Effector memory CD4-positive, alpha-beta T cell (primary cell): ENCODE data around the gene GMPPA.
A peak's percentile ranks its signal among the peaks of the same experiment; 100 is the strongest.

Experiments
- DNase-seq, 3 donors: peaks; one replicate each; pipeline ENCODE4 v3.0.0-alpha.2; 2020
- H3K27ac ChIP-seq: 2 replicates; pipeline ENCODE4 v1.7.0; 2013; ENCODE audit warnings: mild to moderate bottlenecking, low read length, moderate library complexity; ENCODE audit not compliant: insufficient read depth, poor library complexity, severe bottlenecking
- H3K27me3 ChIP-seq: replicated peaks from 2 replicates; pipeline ENCODE4 v1.7.0; 2013; ENCODE audit warnings: mild to moderate bottlenecking, low read length; ENCODE audit not compliant: insufficient read depth, control insufficient read depth, poor library complexity, severe bottlenecking
- H3K36me3 ChIP-seq: 2 replicates; pipeline ENCODE4 v1.7.0; 2013; ENCODE audit warnings: mild to moderate bottlenecking, low read length, moderate library complexity; ENCODE audit not compliant: control insufficient read depth, insufficient read depth
- H3K4me1 ChIP-seq: 2 replicates; pipeline ENCODE4 v1.7.0; 2013; ENCODE audit warnings: low read length, mild to moderate bottlenecking; ENCODE audit not compliant: control insufficient read depth, insufficient read depth, poor library complexity, severe bottlenecking
- H3K4me3 ChIP-seq: 2 replicates; pipeline ENCODE4 v1.7.0; 2013; ENCODE audit warnings: low read length, low read depth, mild to moderate bottlenecking; ENCODE audit not compliant: insufficient read depth, poor library complexity, severe bottlenecking
- H3K9me3 ChIP-seq: 2 replicates; pipeline ENCODE4 v1.7.0; 2013; ENCODE audit warnings: mild to moderate bottlenecking, low read length, moderate library complexity; ENCODE audit not compliant: control insufficient read depth

Gene GMPPA

DNA sequence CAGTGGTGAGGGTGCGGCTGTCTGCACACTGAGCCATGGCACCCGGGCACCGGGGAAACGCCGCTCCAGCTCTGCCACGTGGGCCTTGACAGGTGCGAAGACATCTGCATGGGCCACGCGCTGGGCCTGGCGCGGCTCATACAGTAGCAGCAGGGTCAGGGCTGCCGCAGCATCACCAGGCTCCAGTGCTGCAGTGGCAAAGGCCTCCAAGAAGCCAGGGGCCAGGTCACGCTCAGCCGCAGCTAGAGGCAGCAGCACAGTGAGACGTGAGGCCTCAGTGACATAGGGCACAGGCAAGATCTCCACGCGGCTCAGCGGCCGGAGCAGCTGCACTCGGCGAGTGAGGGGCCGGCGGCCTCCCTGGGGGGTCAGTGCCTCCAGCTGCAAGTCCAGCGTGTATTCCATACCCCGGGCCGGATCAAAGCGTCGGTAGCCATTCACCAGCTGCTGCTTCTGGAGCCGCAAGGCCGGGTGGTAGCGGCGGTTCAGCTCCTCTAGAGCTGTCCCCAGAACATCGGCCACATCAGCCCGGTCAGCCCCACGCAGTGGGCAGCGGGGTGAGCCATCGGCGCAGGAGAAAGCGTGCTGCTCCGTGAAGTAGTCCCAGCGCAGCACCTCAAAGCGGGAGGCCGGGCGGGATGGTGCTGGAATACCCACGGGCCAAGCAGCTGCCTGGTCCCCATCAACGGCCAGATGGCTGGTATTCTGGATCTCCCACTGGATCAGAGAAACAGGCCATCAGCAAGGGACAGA, 41.4 kb downstream of the GMPPA start:
- H3K27me3 ChIP-seq = no peaks in the 10 kb centered on the region
- DNase-seq = no peak

DNA sequence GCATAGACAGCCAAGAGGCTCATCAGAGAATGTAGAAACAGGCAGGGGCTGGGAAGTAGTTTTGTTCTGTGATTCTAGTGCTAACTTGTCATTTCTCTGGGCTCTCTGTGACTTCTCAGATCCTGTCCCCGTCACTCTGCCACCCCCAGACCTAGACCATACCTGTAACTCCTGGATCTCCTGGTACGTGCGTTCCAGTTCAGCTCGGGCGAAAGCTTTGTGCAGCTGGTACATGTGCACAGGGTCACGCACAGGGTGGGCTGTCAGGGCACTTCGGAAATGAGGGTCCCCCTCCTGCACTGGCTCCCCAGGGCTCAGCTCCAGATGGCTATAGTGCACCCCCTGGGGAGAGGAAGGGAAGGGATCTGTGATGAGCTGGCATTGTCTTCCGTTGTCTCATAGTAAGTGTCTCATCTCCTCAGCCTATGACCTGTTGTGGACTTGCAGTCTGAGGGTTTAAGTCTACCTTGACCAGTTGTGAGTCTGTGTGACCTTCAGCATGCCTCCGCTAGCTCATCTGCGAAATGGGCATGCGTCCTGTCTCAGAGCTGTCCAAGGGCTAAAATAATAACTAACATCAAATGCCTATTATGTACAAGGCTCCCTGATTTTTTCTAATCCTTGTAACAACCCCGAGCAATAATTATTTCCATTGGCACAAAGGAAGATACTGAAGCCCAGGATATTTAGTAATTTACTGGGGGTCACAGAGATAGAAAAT, 42.3 kb downstream of the GMPPA start:
- Histone ChIP-seq H3K4me1 (peaks cover 25% of the 10 kb centered on the region), H3K36me3 (no peaks in the 10 kb centered on the region), H3K9me3 (no peaks in the 10 kb centered on the region), H3K27ac (no peak overlapping the region), H3K27me3 (no peaks in the 10 kb centered on the region), H3K4me3 (no peak overlapping the region)
- DNase-seq = no peak

More for the DNA sequence above, 41.4 kb downstream of the GMPPA start:
- Histone ChIP-seq H3K4me3 (no peak overlapping the region), H3K9me3 (no peaks in the 10 kb centered on the region), H3K36me3 (no peaks in the 10 kb centered on the region), H3K27ac (no peak overlapping the region), H3K4me1 (peaks cover 25% of the 10 kb centered on the region)

GRCh38 chr2:219541611-219542180, 43.0 kb downstream of the GMPPA start:
- H3K4me3 ChIP-seq = peak overlapping the region; percentile 50
- DNase-seq = peak; percentile 62 to 79 (median 77)
- H3K36me3 ChIP-seq = no peaks in the 10 kb centered on the region
- peaks cover 25% of the 10 kb centered on the region for H3K4me1 ChIP-seq
- H3K27me3 ChIP-seq = no peaks in the 10 kb centered on the region
- no peaks in the 10 kb centered on the region for H3K9me3 ChIP-seq
- no peak overlapping the region for H3K27ac ChIP-seq

DNA sequence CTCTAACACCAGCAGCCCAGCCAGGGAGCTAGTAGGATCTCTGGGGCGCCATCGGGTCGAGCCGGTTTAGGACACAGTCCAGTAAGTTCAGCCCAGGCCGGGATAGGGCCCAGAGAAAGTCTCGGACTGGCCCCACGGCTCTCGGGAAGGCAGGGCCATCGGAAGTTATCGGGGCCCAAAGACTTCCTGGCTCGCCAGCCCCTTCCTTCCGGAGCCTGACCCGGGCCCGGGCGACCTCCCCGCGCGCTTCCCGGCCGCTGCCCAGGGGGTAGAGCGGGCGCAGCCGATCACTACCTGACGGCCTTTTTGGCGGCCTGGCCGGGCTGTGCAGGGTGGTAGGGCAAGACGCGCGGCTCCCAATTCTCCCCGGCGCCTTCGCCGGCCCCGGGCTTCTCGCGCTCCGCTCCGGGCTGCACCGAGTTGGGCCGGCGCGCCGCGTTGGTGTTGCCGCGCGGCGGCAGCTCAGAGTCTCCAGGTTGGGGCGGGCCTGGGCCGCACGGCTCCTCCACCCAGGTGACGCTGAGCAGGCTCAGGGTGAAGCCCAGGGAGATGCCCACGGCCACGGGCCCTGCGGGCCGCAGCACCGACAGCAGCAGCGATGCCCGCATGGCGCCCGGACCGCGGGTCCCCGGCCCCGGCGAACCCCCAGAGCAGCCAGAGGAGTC, 44.4 kb downstream of the GMPPA start:
- Histone ChIP-seq H3K9me3 (no peaks in the 10 kb centered on the region), H3K36me3 (no peaks in the 10 kb centered on the region), H3K4me1 (peaks cover 25% of the 10 kb centered on the region), H3K4me3 (peak overlapping the region; percentile 84), H3K27me3 (no peaks in the 10 kb centered on the region), H3K27ac (peak overlapping the region; percentile 58)
- DNase-seq = no peak

DNA sequence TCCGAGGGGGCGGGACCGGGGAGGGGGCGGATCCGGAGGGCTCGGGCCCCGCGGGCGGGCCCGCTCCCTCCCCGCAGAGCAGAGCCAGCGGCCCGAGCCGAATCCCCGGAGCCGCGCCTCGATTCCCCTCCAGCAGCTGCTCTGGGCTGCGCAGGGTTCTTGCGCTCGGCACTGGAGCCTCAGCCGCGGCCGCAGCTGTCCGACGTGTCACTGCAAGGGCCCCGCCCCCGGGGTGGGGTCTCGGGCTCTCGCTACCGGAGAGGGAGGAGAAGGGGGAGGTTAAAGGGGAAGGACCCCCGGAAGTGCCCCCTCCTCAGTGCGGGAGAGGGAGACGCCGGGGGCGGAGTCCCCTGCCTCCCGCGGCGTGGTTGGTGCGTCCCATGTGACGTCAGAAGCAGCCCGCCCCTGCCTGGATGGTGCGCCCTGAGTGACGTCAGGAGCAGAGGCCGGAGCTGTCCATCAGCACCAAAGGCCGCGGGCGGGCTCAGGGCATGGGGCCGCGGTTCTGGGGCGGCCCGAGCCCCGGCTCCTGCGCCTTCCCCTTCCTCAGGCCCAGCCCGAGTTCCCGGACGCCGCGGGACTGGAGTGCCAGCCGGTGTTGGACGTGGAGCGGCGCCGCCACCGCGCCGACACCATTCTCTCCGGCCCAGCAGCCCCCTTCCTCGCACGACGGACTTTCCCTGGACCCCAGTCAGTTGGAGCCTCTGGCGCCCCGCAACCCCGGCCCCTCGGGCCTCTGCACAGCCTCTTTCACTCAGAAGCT, 45.1 kb downstream of the GMPPA start, which contains the start of the genes CHPF and TMEM198:
TSS of gene CHPF (minus strand) at position 214 of the 763 bp plus-strand sequence. CDS start 271 bp downstream, outside the sequence.
TSS of gene TMEM198 (plus strand) at position 433 of the 763 bp plus-strand sequence. CDS start 700 bp downstream, outside the sequence.
- H3K4me1 ChIP-seq = peaks cover 25% of the 10 kb centered on the region
- DNase-seq = peak; percentile 89 to 90 (median 90)
- no peaks in the 10 kb centered on the region for H3K36me3 ChIP-seq
- no peaks in the 10 kb centered on the region for H3K27me3 ChIP-seq
- peak within 1 kb of the TSS; percentile 84 for H3K4me3 ChIP-seq
- peak within 1 kb of the TSS; percentile 58 for H3K27ac ChIP-seq
- no peaks in the 10 kb centered on the region for H3K9me3 ChIP-seq

- Histone ChIP-seq H3K36me3 (no peaks in the 10 kb centered on the region), H3K27ac (no peak overlapping the region), H3K27me3 (no peaks in the 10 kb centered on the region), H3K4me3 (no peak overlapping the region), H3K9me3 (no peaks in the 10 kb centered on the region), H3K4me1 (peaks cover 25% of the 10 kb centered on the region)
- DNase-seq = no peak
Measured at GRCh38 chr2:219544567-219544966, 45.9 kb downstream of the GMPPA start.

DNA sequence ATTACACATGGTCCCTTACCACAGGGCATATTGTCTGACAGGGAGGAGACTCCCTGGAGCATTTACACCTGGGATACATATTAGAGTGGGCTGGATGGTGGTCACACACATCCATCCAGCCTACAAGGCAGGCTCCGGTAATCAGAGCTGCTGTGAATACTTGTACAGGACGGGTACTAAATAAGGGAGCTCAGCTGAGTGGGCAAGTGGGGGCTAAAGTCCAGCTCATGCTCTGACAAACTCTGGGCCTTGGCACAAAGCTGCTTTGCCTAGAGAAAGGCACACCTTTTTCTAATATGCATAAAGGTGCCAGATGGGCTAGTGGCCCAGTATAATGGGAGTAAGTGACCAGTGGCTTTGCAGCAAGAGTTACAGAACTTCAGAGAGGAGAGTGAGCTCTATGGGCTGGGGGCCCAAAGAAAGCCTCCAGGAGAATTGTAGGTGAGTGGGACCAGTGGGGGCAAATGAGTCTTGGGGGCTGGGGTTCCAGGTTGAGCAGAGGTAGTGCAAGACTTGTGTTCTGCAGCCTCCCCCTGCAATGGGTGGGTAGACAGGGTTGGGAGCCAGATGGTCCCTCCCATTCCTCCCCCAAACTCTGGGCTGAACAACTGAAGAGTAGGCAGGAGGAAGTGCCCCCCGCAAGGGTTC, 46.7 kb downstream of the GMPPA start:
- H3K36me3 ChIP-seq = no peaks in the 10 kb centered on the region
- H3K27me3 ChIP-seq = no peaks in the 10 kb centered on the region
- H3K4me1 ChIP-seq = peaks cover 25% of the 10 kb centered on the region
- no peak overlapping the region for H3K4me3 ChIP-seq
- H3K27ac ChIP-seq = no peak overlapping the region
- no peaks in the 10 kb centered on the region for H3K9me3 ChIP-seq
- DNase-seq = no peak

GRCh38 chr2:219545943-219546352, 47.3 kb downstream of the GMPPA start:
- no peak for DNase-seq
- Histone ChIP-seq H3K4me1 (peaks cover 25% of the 10 kb centered on the region), H3K4me3 (no peak overlapping the region), H3K27me3 (no peaks in the 10 kb centered on the region), H3K36me3 (no peaks in the 10 kb centered on the region), H3K27ac (no peak overlapping the region), H3K9me3 (no peaks in the 10 kb centered on the region)

DNA sequence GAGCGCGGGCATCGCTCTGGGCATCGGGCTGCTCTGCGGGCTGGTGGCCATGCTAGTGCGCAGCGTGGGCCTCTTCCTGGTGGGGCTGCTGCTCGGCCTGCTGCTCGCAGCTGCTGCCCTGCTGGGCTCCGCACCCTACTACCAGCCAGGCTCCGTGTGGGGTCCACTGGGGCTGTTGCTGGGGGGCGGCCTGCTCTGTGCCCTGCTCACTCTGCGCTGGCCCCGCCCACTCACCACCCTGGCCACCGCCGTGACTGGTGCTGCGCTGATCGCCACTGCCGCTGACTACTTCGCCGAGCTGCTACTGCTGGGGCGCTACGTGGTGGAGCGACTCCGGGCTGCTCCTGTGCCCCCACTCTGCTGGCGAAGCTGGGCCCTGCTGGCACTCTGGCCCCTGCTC, 48.9 kb downstream of the GMPPA start:
- no peak overlapping the region for H3K27ac ChIP-seq
- peaks cover 20% of the 10 kb centered on the region for H3K4me1 ChIP-seq
- H3K9me3 ChIP-seq = no peaks in the 10 kb centered on the region
- H3K27me3 ChIP-seq = peaks cover 8% of the 10 kb centered on the region
- no peaks in the 10 kb centered on the region for H3K36me3 ChIP-seq
- H3K4me3 ChIP-seq = no peak overlapping the region
- DNase-seq = no peak
